SH-SY5Y (cell line): ENCODE data around the gene HOXD13.

Source experiments
- GATA2 ChIP-seq: IDR thresholded peaks from 2 replicates; pipeline ENCODE4 v1.6.1; 2011; ENCODE audit warnings: mild to moderate bottlenecking, low read depth, low read length
- GATA3 ChIP-seq: IDR thresholded peaks from 2 replicates; pipeline ENCODE4 v1.6.1; 2011; ENCODE audit warnings: low read depth, mild to moderate bottlenecking, low read length, moderate library complexity

GRCh38 chr2:176125772-176126054 lies 33.2 kb downstream of the HOXD13 start:
- no peak for TF ChIP-seq GATA3
- no peak for TF ChIP-seq GATA2
